Measurements from ENCODE around the gene TMEM60.

DNA sequence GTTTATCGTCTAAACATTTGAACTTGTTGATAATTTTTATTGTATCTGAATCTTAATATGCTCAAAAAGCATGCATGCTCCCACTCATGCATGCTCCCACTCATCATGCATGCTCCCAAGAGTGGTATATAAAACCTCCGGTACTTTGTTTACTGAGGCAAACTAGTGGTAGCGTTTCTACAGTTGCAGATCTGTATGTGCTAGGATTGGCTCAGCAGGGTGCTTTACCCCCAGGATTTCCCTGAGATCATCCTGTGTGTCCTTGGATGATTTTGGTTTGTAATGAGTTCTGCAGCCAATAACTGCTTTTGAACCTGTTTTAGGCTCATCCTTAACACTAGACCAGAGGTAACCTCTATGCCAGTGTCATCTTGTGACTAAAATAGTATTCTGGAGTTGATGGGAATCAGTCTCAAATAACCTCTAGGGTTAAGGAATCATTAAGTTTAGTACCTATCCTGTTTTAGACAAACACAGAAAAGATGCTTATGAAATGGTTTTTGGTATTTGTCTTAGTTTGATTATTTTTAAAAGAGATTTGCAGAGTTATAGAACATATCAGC lies 40.8 kb upstream of the TMEM60 start:
- TF ChIP-seq POLR2A (IDR thresholded peaks at IDR 0.05) = no peak
- TF ChIP-seq, protein P1, sequence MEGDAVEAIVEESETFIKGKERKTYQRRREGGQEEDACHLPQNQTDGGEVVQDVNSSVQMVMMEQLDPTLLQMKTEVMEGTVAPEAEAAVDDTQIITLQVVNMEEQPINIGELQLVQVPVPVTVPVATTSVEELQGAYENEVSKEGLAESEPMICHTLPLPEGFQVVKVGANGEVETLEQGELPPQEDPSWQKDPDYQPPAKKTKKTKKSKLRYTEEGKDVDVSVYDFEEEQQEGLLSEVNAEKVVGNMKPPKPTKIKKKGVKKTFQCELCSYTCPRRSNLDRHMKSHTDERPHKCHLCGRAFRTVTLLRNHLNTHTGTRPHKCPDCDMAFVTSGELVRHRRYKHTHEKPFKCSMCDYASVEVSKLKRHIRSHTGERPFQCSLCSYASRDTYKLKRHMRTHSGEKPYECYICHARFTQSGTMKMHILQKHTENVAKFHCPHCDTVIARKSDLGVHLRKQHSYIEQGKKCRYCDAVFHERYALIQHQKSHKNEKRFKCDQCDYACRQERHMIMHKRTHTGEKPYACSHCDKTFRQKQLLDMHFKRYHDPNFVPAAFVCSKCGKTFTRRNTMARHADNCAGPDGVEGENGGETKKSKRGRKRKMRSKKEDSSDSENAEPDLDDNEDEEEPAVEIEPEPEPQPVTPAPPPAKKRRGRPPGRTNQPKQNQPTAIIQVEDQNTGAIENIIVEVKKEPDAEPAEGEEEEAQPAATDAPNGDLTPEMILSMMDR (IDR thresholded peaks at IDR 0.05) = no peak

All from thyroid gland (tissue), 4 donors.